Aorta (tissue), 5 donors: ENCODE measurements around the gene GARIN5B. TPM values are rescaled to one million over a fixed set of nuclear protein-coding genes. Genes with fewer than 3 reads are reported as not detected.
"Not testable (repeated sequence)": the region's sequence is repeated elsewhere in the genome, so short reads cannot be mapped to it uniquely, and the experiment has no call there.

Source experiments
- ATAC-seq: fragments of 200-7000 bp; cut with Tn5 transposase; one replicate; pipeline ENCODE4 v1.9.1; 2022; ENCODE audit warnings: moderate library complexity; ENCODE audit not compliant: low FRiP score
- DNase-seq, 2 donors: peaks; one replicate each; pipeline ENCODE4 v3.0.0-alpha.2; 2020
- H3K27ac ChIP-seq, 2 donors: one replicate each; pipeline ENCODE4 v1.5.1; 2013; ENCODE audit warnings: low read length in 2 of 2, mild to moderate bottlenecking in 2 of 2, moderate library complexity in 2 of 2, control low read depth in 1 of 2, inconsistent platforms in 1 of 2, low read depth in 1 of 2
- H3K27me3 ChIP-seq, 2 donors: one replicate each; pipeline ENCODE4 v1.6.1; 2013; ENCODE audit warnings: control low read depth in 1 of 2, low read length in 1 of 2, mild to moderate bottlenecking in 1 of 2, moderate library complexity in 1 of 2; ENCODE audit not compliant: insufficient read depth in 2 of 2, control insufficient read depth in 1 of 2
- H3K36me3 ChIP-seq, 2 donors: one replicate each; pipeline ENCODE4 v1.6.1; 2013; ENCODE audit warnings: control low read depth in 1 of 2, low read length in 1 of 2, mild to moderate bottlenecking in 1 of 2; ENCODE audit not compliant: insufficient read depth in 2 of 2, control insufficient read depth in 1 of 2
- H3K4me1 ChIP-seq, 2 donors: one replicate each; pipeline ENCODE4 v1.6.1; 2013; ENCODE audit warnings: low read length in 2 of 2, control low read depth in 1 of 2, mild to moderate bottlenecking in 1 of 2, moderate library complexity in 1 of 2; ENCODE audit not compliant: insufficient read depth in 2 of 2, control insufficient read depth in 1 of 2
- H3K4me3 ChIP-seq, 2 donors: one replicate each; pipeline ENCODE4 v1.5.1; 2013; ENCODE audit warnings: low read length in 2 of 2, control low read depth in 1 of 2, mild to moderate bottlenecking in 1 of 2
- H3K9me3 ChIP-seq: one replicate; pipeline ENCODE4 v1.6.1; 2013; ENCODE audit warnings: mild to moderate bottlenecking, low read length; ENCODE audit not compliant: control insufficient read depth
- WGBS, 2 donors: extraction: QIAGEN DNeasy Blood & Tissue Kit; methylation state at CpG; one replicate each; pipeline ENCODE4 v1.1.7; 2013; 5-methylcytosine and 5-hydroxymethylcytosine counted together
- intact Hi-C, 2 donors: fragments of 100-400 bp; cut with DNase I; formaldehyde crosslinking; loops; one replicate each; pipeline versions ENCODE4 v1.14.2 to v1.15.0; 2022
- long read RNA-seq, 2 donors: library from polyadenylated mRNA; unstranded; transcript quantifications; one replicate each; pipeline ENCODE4 v2.0.0, GENCODE V29; 2020 to 2021
- polyA plus RNA-seq, 2 donors: library from polyadenylated mRNA; stranded (reverse); fragments of 200-250 nt; gene quantifications; one replicate each; pipeline ENCODE4 v1.2.3, GENCODE V29; 2013
- total RNA-seq, 2 donors: library from RNA; stranded (reverse); fragmentation: NEBNext Ultra II Directional; extraction: Animal tissue kit (Norgen Biotek cat#: 25700); gene quantifications; one replicate each; pipeline ENCODE4 v1.2.1, GENCODE V29; 2021
- donor health status: healthy with polysubstance abuse.
- donor health status: Bipolar disorder and iron deficiency.
- donor health status: DM: no; HTN: no; CAD: no.
- donor health status: DM: no; HTN: no; CAD: no.
- donor health status: DM: yes; HTN: yes; CAD: no.

Gene GARIN5B
- total RNA-seq (not detected), polyA plus RNA-seq (not detected)
- long read RNA-seq, donor 1, result 0 reads
- long read RNA-seq, donor 2, result 0 reads

- no peak for ATAC-seq
- intact Hi-C loops, result no loop called here
- Histone ChIP-seq H3K4me3 (no peak within 1 kb of the TSS), H3K4me1 (no peaks in the 10 kb centered on the region), H3K27me3 (no peaks in the 10 kb centered on the region), H3K36me3 (no peaks in the 10 kb centered on the region), H3K9me3 (no peaks in the 10 kb centered on the region), H3K27ac (no peak within 1 kb of the TSS)
- DNase-seq, result peak in 1 of 2 donors; percentile 32
- 80 to 82% methylated on average over 27 of the region's 27 CpGs for WGBS, 2 donors
Measured at GRCh38 chr19:55362990-55363716, at the start of gene GARIN5B. Gene GARIN5B (minus strand): TSS chr19:55363260. CDS start chr19:55363066, 194 bp downstream.

DNA sequence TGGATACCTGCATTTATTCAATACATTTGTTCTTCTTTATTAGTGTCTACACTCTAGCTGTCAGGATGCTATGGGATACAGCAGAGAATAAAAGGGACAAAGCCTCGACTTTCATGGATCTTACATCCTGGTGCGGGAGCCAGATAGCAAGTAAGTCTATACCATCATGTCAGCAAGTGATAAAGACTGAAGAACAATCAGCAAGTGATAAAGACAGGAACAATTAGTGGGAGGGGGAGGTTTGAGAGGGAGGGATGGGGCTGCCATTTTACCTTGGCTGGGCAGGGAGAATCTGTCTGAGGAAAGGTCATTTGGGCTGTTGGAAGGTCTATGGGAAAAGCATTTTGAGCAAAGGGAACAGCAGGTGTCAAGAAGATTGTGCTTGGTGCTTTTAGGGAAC, 47.1 kb upstream of the GARIN5B start:
- no peak overlapping the region for H3K4me3 ChIP-seq
- H3K4me1 ChIP-seq, result peaks cover 0 to 2% of the 10 kb centered on the region in 2 donors
- no peak for ATAC-seq
- WGBS, 2 donors, result 97 to 98% methylated on average over 2 of the region's 2 CpGs
- intact Hi-C loops, result loop anchor here in 1 of 2 donors (10.0 kb wide), 1 partner anchor 265 kb away; the partner anchor contains the start of gene TNNT1
- no peaks in the 10 kb centered on the region for H3K9me3 ChIP-seq
- no peak for DNase-seq
- no peak overlapping the region for H3K27ac ChIP-seq
- no peaks in the 10 kb centered on the region for H3K36me3 ChIP-seq
- no peaks in the 10 kb centered on the region for H3K27me3 ChIP-seq

GRCh38 chr19:55409179-55409578, 46.1 kb upstream of the GARIN5B start:
- intact Hi-C loops, ATAC-seq, H3K36me3 ChIP-seq, H3K4me1 ChIP-seq, DNase-seq, H3K9me3 ChIP-seq, H3K27me3 ChIP-seq, H3K27ac ChIP-seq, H3K4me3 ChIP-seq: not testable (repeated sequence)
- 97% methylated on average over 8 of the region's 8 CpGs for WGBS, 2 donors

GRCh38 chr19:55408533-55408872, 45.4 kb upstream of the GARIN5B start:
- no peak for DNase-seq
- Histone ChIP-seq H3K27me3 (no peaks in the 10 kb centered on the region), H3K36me3 (no peaks in the 10 kb centered on the region), H3K4me1 (peaks cover 0 to 2% of the 10 kb centered on the region in 2 donors), H3K27ac (peak overlapping the region in 1 of 2 donors; percentile 77), H3K4me3 (peak overlapping the region in 1 of 2 donors; percentile 20), H3K9me3 (no peaks in the 10 kb centered on the region)
- 60 to 66% methylated on average over 9 of the region's 9 CpGs for WGBS, 2 donors
- ATAC-seq, result no peak
- intact Hi-C loops, result no loop called here

DNA sequence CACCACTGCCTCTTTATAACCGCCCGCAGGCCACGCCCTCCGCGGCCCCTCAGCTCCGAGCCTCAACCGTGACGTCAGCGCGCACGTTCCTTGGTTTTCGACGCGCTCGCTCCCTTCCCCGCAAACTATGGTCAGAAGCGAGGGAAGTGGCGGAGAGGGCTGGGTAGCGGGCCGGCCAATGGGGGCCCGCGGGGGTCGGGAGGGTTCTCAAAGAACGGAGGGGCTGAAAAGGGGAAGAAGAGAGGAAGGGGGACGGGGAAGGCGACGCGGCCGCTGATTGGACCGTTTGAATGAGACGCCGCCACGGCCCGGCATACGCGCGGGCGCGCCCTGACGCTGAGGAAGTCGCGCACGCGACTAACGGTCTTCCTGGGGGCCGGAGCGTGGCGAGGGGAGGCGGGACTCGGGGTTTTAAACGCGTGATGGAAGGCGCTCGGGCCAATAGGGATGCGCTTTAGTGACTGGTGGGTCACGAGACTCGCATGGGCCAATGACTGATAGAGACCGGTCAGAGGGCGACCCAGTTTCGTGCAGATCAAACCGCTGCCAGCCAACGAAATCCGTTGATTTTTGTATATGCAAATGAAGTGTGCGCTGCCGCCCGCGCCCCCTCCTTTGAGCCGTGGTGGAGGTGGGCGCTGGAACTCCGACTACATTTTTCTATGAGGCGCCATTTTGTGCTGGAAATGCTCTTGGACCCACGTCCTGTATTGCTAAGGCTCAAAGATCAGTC, 44.9 kb upstream of the GARIN5B start:
- H3K4me1 ChIP-seq, result peaks cover 0 to 2% of the 10 kb centered on the region in 2 donors
- intact Hi-C loops, result loop anchor here in 1 of 2 donors (1.0 kb wide), 1 partner anchor 23 kb away; the partner anchor contains the start of gene RPL28
- peak overlapping the region; percentile 20 to 58 for H3K4me3 ChIP-seq
- DNase-seq, result peak; percentile 99
- H3K9me3 ChIP-seq, result no peaks in the 10 kb centered on the region
- no peaks in the 10 kb centered on the region for H3K27me3 ChIP-seq
- peak; percentile 97 for ATAC-seq
- peak overlapping the region in 1 of 2 donors; percentile 81 for H3K27ac ChIP-seq
- H3K36me3 ChIP-seq, result no peaks in the 10 kb centered on the region
- 0 to 1% methylated on average over 63 to 72 of the region's 72 CpGs for WGBS, 2 donors

- Histone ChIP-seq H3K27ac (peak within 1 kb of the TSS; percentile 24 to 81), H3K4me3 (peak within 1 kb of the TSS; percentile 40 to 58)
- H3K27me3 ChIP-seq, ATAC-seq, H3K4me1 ChIP-seq, DNase-seq, H3K36me3 ChIP-seq, H3K9me3 ChIP-seq: not testable (repeated sequence)
- 2 to 3% methylated on average over 36 of the region's 36 CpGs for WGBS, 2 donors
- intact Hi-C loops, result loop anchor here in 1 of 2 donors (1.0 kb wide), 1 partner anchor 22 kb away; the partner anchor contains the start of gene RPL28
Measured at GRCh38 chr19:55407550-55407799, 44.4 kb upstream of the GARIN5B start, which contains the start of gene UBE2S. Gene UBE2S (minus strand): TSS chr19:55407788. CDS start chr19:55407589, 199 bp downstream.

DNA sequence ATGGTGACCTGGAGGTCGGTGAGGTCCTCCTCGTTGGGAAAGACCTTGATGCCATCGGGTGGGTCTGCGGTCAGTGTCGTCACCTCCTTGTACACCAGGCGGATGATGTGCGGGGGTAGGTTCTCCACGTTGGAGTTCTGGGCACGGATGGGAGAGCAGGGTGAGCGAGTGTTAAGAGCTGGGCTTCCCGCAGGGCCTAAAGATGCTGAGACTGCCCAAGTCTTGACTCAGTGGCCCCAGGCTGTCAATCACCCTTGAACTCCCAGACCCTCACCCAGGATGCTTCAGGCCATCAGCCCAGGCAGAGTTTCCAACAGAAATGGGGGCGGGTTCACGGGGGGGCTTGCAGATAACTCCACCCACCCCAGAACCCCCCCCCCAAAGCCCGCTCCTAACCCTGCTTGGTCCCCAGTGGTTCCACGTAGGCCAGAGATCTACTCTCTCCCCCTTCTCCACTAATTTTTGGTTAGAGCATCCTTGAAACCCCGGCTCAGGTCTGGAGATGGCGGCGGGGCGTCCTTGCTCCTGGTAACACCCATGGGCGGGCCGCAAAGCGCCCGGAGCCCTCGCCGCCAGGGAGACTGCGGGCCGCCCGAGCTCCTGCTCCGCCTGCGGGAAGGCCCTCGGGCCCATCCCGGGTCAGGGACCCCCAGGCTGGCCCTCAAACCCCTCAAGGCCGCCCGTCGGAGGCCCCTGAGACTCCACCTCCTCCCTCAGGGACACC, 43.9 kb upstream of the GARIN5B start:
- Histone ChIP-seq H3K9me3 (no peaks in the 10 kb centered on the region), H3K27ac (peak overlapping the region; percentile 24 to 81), H3K27me3 (no peaks in the 10 kb centered on the region), H3K36me3 (no peaks in the 10 kb centered on the region), H3K4me3 (peak overlapping the region; percentile 40 to 58), H3K4me1 (peaks cover 0 to 2% of the 10 kb centered on the region in 2 donors)
- intact Hi-C loops, result loop anchor here in 1 of 2 donors (1.0 kb wide), 1 partner anchor 22 kb away; the partner anchor contains the start of gene RPL28
- DNase-seq (peak; percentile 60 to 83), ATAC-seq (peak; percentile 2)
- 10 to 11% methylated on average over 35 of the region's 35 CpGs for WGBS, 2 donors

DNA sequence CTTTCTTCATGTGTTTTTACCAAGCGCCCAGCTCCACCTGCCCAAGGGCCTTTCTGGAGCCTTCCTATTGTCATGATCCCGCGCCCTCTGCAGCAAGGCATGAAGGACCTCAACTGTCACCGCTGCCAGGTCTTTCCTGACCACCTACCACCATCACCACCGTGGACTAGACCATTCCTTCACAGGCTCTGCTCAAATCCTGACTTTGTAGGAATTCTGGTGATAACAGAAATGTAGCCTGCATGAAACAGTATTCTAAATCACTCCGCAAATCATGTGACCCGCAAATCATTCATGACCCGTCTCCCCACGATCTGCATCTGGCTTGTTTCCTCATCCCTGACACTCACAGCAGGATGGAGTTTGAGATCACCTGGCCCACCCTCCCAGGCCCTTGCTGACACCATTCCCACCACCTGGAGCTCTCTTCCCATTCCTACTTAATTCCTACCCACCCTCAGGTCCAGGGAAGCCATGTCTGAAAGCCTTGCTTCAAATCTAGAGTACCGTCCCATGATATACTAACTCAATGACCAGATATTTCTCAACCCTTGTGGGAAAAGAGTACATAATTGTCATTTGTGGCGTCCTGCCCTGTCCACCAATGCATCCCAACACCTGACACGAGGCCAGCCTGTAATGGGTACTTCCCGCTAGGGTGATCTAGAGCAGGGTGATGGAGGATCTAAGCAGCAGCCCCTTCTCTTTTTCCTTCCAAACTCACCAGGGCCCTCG, 43.2 kb upstream of the GARIN5B start:
- Histone ChIP-seq H3K4me3 (peak overlapping the region in 1 of 2 donors; percentile 58), H3K4me1 (peaks cover 0 to 2% of the 10 kb centered on the region in 2 donors), H3K27ac (no peak overlapping the region), H3K9me3 (no peaks in the 10 kb centered on the region), H3K27me3 (no peaks in the 10 kb centered on the region), H3K36me3 (no peaks in the 10 kb centered on the region)
- no peak for DNase-seq
- intact Hi-C loops, result no loop called here
- ATAC-seq, result no peak
- WGBS, 2 donors, result 75 to 79% methylated on average over 14 of the region's 14 CpGs
